Measurements from ENCODE around the gene ZNF410. TPM values are rescaled to one million over a fixed set of nuclear protein-coding genes. Genes with fewer than 3 reads are reported as not detected.
A peak's percentile ranks its signal among the peaks of the same experiment; 100 is the strongest.
"Not testable (repeated sequence)": the region's sequence is repeated elsewhere in the genome, so short reads cannot be mapped to it uniquely, and the experiment has no call there.

Gene ZNF410
- total RNA-seq, 1 donor = 83.2 TPM

DNA sequence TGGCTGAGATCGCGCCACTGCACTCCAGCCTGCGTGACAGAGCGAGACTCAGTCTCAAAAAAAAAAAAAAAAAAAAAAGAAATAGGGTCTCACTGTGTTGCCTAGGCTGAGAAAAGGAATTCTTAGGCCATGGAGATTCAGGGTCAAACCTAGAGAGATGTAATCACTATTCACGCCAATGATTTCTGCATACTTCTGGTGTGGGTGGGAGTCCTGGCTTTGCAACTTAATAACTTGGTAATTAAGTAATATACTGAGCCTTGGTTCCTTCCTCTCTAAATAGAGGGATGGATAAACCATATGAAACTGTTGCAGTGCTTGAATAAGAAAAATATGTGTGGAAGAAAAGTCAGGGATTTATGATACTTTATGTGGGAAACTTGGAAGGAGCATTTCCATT, 2.7 kb downstream of the ZNF410 start:
- Histone ChIP-seq H3K9me3 (ENCODE audit: low read depth, low read length) (no peaks in the 10 kb centered on the region), H3K27me3 (ENCODE audit: insufficient read depth, low read length) (no peaks in the 10 kb centered on the region), H3K36me3 (ENCODE audit: insufficient read depth, low read length) (peaks cover 20% of the 10 kb centered on the region), H2AFZ (ENCODE audit: low read length) (no peak overlapping the region), H3K27ac (ENCODE audit: low read depth, low read length) (peak overlapping the region; percentile 100), H4K20me1 (ENCODE audit: insufficient read depth, low read length) (peaks cover 38% of the 10 kb centered on the region), H3K4me2 (ENCODE audit: insufficient read depth, low read length) (peak overlapping the region; percentile 95), H3K4me3 (ENCODE audit: insufficient read depth, low read length) (no peak overlapping the region), H3K4me1 (ENCODE audit: insufficient read depth, low read length) (peaks cover 24% of the 10 kb centered on the region), H3K79me2 (ENCODE audit: insufficient read depth, low read length) (peaks cover 88% of the 10 kb centered on the region)
- TF ChIP-seq, protein P1, sequence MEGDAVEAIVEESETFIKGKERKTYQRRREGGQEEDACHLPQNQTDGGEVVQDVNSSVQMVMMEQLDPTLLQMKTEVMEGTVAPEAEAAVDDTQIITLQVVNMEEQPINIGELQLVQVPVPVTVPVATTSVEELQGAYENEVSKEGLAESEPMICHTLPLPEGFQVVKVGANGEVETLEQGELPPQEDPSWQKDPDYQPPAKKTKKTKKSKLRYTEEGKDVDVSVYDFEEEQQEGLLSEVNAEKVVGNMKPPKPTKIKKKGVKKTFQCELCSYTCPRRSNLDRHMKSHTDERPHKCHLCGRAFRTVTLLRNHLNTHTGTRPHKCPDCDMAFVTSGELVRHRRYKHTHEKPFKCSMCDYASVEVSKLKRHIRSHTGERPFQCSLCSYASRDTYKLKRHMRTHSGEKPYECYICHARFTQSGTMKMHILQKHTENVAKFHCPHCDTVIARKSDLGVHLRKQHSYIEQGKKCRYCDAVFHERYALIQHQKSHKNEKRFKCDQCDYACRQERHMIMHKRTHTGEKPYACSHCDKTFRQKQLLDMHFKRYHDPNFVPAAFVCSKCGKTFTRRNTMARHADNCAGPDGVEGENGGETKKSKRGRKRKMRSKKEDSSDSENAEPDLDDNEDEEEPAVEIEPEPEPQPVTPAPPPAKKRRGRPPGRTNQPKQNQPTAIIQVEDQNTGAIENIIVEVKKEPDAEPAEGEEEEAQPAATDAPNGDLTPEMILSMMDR (IDR thresholded peaks at IDR 0.05; ENCODE audit: extremely low read depth, low read depth, low read length) = no peak
- no peak for DNase-seq (ENCODE audit: insufficient read length, low spot score, missing footprints)

DNA sequence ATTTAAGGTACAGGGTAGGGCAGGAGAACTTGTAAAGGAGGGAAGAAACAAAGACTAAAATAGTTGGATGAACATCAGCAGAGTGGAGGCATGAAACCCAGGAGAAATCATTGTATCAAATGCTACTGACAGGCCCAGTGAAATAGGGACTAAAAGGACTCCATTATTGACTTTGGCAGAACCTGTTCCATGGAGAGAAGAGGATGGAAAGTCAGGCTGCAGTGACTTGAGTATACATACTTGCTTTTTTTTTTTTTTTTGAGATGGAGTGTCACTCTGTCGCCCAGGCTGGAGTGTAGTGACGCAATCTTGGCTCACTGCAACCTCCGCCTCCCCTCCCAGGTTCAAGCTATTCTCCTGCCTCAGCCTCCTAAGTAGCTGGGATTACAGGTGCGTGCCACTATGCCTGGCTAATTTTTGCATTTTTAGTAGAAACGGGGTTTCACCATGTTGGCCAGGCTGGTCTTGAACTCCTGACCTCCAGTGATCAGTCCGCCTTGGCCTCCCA, 7.6 kb downstream of the ZNF410 start:
- not testable (repeated sequence) for H2AFZ ChIP-seq (ENCODE audit: low read length); H3K4me3 ChIP-seq (ENCODE audit: insufficient read depth, low read length); DNase-seq (ENCODE audit: insufficient read length, low spot score, missing footprints); H3K27ac ChIP-seq (ENCODE audit: low read depth, low read length); H3K9me3 ChIP-seq (ENCODE audit: low read depth, low read length); H3K27me3 ChIP-seq (ENCODE audit: insufficient read depth, low read length); H3K4me1 ChIP-seq (ENCODE audit: insufficient read depth, low read length); H3K4me2 ChIP-seq (ENCODE audit: insufficient read depth, low read length)
- Histone ChIP-seq H4K20me1 (ENCODE audit: insufficient read depth, low read length) (peaks cover 22% of the 10 kb centered on the region), H3K79me2 (ENCODE audit: insufficient read depth, low read length) (peaks cover 74% of the 10 kb centered on the region), H3K36me3 (ENCODE audit: insufficient read depth, low read length) (peaks cover 64% of the 10 kb centered on the region)

DNA sequence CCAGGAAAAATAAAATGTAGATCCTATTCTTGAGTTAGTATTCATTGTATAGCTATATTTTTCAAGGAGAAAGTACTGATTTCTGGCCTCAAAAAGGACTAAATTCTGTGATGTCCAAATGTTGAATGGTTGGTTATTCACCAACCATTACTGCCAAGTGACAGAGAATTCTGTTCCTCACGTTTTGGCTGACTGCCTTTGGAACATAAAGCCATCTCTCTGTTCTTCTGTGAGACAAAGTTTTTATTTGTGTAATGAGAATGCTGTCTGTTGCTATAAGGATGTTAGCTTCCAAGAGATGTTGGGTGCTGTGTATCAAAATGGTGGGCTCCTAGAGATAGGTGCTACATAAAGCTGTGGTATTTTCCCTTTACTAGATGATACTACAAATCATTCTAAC, 9.3 kb downstream of the ZNF410 start:
- TF ChIP-seq, protein P1 (IDR thresholded peaks at IDR 0.05; ENCODE audit: extremely low read depth, low read depth, low read length) = no peak
- H3K36me3 ChIP-seq (ENCODE audit: insufficient read depth, low read length) = peaks cover 70% of the 10 kb centered on the region

DNA sequence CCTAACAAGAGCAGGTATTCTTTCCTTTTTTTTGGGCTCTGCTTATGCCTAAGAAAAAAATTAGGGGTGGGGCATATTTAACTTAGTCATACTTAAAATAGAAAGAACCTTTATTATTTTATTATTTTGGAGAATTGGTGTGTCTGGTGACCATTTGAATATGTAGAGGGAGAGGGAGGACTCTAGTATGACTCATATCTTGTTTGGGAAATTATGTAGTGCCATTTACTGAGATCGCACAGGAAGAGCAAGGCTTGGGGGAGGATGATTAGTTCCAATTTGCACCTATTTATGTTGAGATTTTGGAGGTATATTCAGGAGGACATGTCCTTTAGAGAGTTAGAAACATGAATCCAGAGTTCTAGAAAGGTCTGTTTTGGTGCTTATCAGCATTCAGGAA, 9.9 kb downstream of the ZNF410 start:
- Histone ChIP-seq H3K4me3 (ENCODE audit: insufficient read depth, low read length) (no peak overlapping the region), H3K4me1 (ENCODE audit: insufficient read depth, low read length) (peaks cover 3% of the 10 kb centered on the region), H3K79me2 (ENCODE audit: insufficient read depth, low read length) (peaks cover 53% of the 10 kb centered on the region), H3K27ac (ENCODE audit: low read depth, low read length) (peak overlapping the region; percentile 5), H4K20me1 (ENCODE audit: insufficient read depth, low read length) (peaks cover 15% of the 10 kb centered on the region), H3K27me3 (ENCODE audit: insufficient read depth, low read length) (no peaks in the 10 kb centered on the region), H3K4me2 (ENCODE audit: insufficient read depth, low read length) (no peak overlapping the region), H2AFZ (ENCODE audit: low read length) (no peak overlapping the region), H3K36me3 (ENCODE audit: insufficient read depth, low read length) (peaks cover 70% of the 10 kb centered on the region), H3K9me3 (ENCODE audit: low read depth, low read length) (no peaks in the 10 kb centered on the region)
- TF ChIP-seq, protein P1 (IDR thresholded peaks at IDR 0.05; ENCODE audit: extremely low read depth, low read depth, low read length) = no peak
- no peak for DNase-seq (ENCODE audit: insufficient read length, low spot score, missing footprints)

More for the DNA sequence above, 9.3 kb downstream of the ZNF410 start:
- Histone ChIP-seq H3K27me3 (ENCODE audit: insufficient read depth, low read length) (no peaks in the 10 kb centered on the region), H3K9me3 (ENCODE audit: low read depth, low read length) (no peaks in the 10 kb centered on the region), H3K4me3 (ENCODE audit: insufficient read depth, low read length) (no peak overlapping the region), H2AFZ (ENCODE audit: low read length) (no peak overlapping the region), H3K4me1 (ENCODE audit: insufficient read depth, low read length) (peaks cover 3% of the 10 kb centered on the region), H3K4me2 (ENCODE audit: insufficient read depth, low read length) (no peak overlapping the region), H4K20me1 (ENCODE audit: insufficient read depth, low read length) (peaks cover 17% of the 10 kb centered on the region), H3K27ac (ENCODE audit: low read depth, low read length) (peak overlapping the region; percentile 36), H3K79me2 (ENCODE audit: insufficient read depth, low read length) (peaks cover 58% of the 10 kb centered on the region)
- no peak for DNase-seq (ENCODE audit: insufficient read length, low spot score, missing footprints)

Measured in osteoblast (primary cell).